Posterior vena cava (tissue), 2 donors: ENCODE data around the gene ERI3. TPM values are rescaled to one million over a fixed set of nuclear protein-coding genes. Genes with fewer than 3 reads are reported as not detected.

Experiments used
- DNase-seq: peaks from one replicate; pipeline ENCODE4 v3.0.0-alpha.2; 2020; ENCODE audit warnings: low spot score
- intact Hi-C, 2 donors: fragments of 100-400 bp; cut with DNase I; formaldehyde crosslinking; loops; one replicate each; pipeline versions ENCODE4 v1.14.1 to v1.14.2; 2022 to 2023
- total RNA-seq, 2 donors: library from RNA; stranded (reverse); fragmentation: NEBNext Ultra II Directional; extraction: Animal tissue kit (Norgen Biotek cat#: 25700); gene quantifications; one replicate each; pipeline ENCODE4 v1.2.1, GENCODE V29; 2021
- donor health status: DM: yes; HTN: yes; CAD: no.
- donor health status: DM: yes; HTN: yes; CAD: no.

Gene ERI3
- total RNA-seq, 2 donors from 2014 or later: 44.5 to 46.9 TPM

DNA sequence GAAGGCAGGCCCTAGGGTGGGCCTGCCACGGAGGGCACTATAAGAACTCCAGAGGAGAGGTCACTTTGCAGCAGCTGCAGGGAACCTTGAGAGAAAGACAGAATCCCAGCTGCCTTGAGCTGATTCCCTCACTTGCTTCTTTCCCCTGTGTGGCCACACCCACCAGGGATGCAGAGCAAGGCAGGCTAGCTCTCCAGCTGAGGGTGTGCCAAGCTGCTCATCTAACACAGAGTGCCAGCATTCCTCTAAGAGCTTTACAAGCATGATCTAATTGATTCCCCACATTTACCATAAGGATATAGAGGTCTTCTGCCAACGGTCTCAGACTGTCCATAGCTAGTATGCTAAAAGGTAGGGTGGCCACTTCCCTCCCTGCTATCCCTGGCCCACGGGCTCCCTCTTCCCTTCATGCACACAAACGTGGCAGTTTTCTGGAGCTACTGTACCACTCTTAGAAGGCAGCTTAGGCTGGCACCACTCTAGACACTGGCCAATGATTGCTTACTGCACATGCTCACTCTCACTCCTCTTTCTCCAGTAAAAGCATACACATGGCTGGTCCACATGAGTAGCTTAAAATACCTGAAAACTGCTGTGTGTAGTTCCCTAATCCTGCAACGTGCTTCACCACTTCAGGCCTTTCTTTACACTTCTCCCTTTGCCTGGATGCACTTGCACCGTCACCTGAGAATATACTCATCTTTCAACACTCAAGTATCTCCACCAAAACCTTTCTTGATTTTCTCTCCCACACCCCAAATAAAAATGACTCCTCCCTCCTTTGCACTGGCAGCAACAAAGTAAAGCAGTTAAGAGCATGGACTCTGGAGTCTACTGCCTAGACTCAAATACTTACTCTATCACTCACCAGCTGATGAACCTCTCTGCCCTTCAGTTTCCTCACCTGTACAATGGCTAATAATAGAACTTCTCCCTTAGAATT, 84.1 kb downstream of the ERI3 start:
- intact Hi-C loops: no loop called here
- DNase-seq: no peak

DNA sequence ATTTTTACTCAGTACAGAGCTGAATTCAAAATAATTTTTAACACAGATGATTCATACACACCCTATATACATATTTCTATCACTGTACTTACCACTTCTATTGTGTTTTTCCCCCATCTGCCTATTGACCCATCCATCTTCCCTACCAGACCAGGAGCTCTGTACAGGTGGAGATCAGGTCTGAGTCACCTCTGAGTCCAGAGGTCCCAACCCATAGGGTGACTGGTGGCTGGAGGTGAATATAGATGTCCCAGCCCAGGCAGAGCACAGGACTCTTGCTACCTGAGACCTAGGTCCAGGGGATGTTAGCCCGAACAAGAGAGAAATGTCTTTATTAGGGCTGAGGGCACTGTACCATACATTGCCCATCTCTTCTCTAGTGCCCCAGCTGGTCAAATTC, 87.0 kb downstream of the ERI3 start:
- intact Hi-C loops: no loop called here
- DNase-seq: no peak

DNA sequence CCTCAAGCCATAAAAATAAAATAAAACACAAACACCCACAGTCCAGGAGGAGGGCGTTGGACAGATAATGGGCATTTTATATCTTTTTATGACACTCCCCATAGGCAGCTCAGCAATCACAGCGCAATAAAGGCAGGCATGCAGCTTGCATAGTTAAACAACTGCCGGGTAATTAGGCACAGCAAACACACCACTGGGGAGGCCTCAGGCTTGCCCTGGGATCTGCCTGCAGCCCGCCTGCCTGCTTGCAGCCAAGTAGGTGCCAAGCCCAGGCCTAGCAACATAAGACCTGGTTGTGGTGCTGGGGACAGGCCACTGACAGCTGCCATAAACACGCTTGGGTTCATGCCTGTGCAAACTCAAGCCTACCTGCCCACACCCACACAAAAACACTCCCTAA, 87.6 kb downstream of the ERI3 start:
- intact Hi-C loops: no loop called here
- no peak for DNase-seq

DNA sequence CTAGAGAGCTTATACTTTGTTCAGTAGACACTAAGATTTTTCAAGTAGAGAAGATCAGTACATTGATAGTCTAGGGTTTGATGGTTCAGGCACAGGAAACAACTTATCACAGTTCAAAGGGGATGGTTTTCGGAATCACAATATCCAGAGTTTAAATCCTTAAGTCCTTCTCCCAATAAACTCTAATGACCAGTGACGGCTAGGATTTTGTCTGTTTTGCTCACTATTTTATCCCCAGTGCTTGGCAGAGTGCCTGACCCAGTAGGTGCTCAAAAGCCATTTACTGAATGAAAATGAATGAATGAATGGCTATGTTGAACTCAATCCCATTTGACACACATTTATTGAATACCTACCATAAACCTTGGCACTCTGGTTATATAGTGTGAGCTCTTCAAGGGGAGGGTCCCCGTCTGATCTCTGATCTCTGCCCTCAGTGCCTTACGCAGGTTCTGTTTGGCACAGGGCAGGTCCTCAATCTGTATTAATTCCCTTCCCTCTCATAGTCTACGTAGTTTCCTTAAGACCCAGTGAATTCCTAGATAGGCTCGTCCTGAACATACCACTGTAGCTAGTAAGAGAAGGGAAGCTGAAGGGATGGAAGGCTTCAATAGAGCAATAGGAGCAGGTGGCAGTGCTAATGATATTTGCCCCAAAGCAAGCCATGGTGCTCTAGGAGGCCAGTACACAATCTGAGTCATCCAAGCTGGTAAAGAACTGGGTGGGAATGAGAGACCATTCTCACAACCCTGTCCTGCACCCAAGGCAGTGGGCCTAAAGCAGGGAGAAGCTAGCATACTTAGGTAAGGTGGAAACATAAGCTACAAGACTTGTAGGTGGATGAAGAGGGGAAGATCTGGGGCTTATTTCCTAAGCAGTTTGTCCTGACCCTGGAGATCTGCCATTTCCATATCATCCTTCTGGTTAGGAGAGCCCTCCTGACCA, 88.4 kb downstream of the ERI3 start:
- intact Hi-C loops: no loop called here
- no peak for DNase-seq

DNA sequence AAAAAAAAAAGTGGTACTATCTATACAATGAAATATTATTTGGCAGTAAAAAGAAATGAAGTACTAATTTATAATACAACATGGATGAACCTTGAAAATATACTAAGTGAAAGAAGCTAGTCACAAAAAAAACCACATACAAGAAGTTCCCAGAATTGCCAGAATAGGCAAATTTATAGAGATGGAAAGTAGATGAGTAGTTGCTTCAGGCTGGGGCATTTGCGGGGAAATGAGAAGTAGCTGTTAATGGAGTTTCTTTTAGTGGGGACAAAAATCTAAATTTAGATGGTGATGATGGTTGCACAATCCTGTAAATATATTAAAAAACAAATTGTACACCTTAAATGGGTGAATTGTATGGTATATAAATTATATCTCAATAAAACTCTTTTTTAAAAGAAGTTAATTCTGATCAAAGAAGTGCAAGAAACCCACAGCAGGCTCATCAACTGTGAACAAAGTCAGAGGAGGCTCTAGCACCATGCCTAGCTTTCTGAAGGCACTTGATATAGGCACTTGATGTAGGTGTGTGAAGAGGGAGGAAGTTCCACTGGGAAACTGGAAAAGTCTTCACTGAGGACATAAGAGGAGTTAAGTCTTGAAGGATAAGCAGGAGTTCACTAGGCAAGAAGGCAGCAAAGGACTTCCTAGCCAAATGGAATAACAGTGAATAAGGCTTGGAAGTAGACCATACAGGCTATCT, 89.2 kb downstream of the ERI3 start:
- DNase-seq: no peak
- intact Hi-C loops: no loop called here

DNA sequence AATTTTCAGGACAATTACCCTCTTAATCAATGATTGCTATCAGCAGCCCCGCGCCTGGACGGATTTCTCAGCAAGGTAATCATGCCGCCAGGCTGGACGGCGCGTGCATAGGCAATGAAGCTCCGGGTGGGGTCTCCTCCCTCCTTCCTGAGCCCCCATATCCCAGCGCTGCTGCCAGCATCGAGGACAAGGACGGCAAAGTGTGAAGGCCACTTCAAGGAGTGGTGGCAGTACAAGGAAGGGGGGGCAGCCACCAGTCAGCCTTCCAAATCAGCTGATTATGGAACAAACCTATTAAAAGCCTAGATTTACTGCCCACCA, 90.6 kb downstream of the ERI3 start:
- intact Hi-C loops: loop anchor here in 1 of 2 donors (5.0 kb wide), 1 partner anchor 1078 kb away; the partner anchor contains the start of genes MUTYH and TOE1
- DNase-seq: no peak

DNA sequence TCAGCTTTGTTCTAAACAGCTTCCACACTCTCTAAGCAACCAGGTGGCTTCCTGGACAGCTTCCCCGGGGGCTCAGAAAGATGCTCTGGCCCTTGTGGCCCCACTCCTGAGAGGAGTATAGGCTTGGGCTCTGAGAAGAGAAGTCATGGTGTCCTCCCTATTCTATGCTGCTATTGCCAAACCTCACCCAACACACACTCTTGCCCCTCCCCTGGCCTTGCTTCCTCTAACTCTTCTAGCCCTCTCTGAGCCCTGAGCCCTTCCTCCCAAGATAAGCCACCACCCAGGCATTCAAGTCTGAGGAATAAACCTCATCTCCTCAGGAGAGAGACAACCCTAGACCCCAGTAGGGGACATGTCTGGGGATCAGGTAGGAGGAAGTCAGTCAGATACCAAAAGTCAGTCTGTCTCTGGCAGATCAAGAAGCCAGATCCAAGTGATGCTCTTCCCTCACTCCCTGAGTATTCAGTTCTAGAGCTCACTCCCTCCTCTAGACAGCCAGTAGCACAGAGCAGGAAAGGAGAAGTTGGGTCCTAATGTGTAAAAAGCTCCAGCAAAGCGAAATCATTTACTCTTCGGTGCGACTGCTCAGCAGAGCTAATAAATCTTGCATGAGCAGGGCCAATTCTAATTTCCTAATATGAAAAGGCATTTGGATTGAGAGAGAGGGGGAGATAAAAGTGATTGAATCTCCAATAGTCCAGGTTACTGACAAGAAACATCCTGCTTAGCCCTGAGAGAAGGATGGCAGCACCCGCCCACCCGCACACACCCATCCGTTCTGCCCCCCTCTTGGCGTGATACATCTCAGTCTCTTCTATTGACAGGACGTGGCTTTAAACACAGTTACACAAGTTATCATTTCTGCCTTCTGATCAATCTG, 91.2 kb downstream of the ERI3 start:
- intact Hi-C loops: loop anchor here in 1 of 2 donors (5.0 kb wide), 1 partner anchor 1078 kb away; the partner anchor contains the start of genes MUTYH and TOE1
- DNase-seq: no peak

DNA sequence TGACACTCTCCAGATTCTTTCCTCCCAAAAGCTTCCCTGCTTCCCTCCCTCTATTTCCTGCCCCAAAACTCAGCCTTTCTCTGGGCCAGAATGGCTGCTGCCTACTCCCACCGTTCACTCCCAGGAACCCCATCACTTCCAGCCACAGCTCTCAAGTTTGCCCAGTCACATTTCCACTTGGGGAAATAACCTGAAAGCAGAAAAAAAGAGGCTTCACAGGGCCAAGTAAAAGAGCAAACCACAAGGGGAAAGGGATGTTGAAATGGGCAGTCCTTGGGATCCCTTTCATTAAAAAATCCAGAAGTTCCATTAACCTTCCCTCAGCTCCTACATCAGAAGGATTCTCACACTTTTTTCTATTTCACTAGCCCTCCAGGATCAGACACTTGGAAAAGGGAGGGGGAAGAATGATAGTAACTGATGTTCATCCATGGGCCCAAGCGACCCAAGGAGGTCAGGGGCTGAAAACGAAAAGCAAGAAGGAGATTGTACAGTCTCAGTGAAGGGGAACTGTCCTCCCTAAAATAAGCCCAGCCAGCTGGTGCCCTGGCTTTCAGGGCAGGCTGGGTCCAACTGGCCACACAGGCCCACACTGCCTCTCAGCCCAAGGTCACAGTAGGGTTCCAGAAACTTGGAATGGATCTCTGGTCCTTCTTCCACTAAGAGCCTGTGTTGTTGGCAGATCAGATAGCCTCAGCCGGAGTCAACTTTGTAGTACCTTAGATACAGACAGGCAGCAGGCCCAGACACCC, 92.1 kb downstream of the ERI3 start:
- DNase-seq: no peak
- intact Hi-C loops: loop anchor here in 1 of 2 donors (5.0 kb wide), 1 partner anchor 1079 kb away; the partner anchor contains the start of genes MUTYH and TOE1

DNA sequence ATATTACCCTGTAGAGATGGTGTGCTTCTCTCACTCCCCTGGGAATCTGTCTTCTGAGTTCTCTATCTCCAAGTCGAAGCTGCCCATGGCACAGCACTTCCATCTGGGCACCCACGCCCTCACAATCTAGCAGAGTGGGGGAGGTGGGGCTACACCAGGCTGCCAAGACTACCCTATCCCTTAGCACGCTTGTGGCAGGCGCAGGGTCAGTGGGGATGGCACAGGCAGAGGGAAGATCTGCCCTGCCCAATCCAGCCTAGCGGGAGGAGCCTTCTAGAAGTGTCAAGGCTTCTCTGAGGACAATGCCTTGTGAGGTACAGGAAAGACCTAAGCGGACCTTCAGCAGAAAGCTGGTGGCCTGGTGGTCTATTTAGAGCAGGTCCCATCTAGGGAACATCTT, 92.6 kb downstream of the ERI3 start:
- no peak for DNase-seq
- intact Hi-C loops: loop anchor here in 1 of 2 donors (5.0 kb wide), 1 partner anchor 1080 kb away; the partner anchor contains the start of genes MUTYH and TOE1

DNA sequence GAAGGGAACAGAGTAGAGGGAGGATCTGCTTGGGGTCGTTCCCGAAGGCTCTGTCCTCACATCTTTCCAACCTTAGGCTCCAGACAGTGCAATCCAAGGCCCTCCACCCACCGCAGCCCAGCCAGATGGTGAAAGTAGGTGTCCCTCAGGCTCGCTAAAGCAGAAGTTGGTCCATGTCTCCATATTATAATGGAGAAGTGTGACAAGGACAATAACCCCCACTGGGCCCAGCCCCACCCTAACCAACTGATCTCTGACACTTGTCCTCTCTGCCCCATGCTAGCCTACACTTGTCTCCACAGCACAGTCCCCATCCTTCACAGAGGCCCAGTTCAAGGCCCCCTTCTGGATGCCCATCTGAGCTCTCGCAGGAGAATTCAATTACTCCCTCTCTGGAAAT, 93.1 kb downstream of the ERI3 start:
- no peak for DNase-seq
- intact Hi-C loops: loop anchor here in 1 of 2 donors (5.0 kb wide), 1 partner anchor 1080 kb away; the partner anchor contains the start of genes MUTYH and TOE1

DNA sequence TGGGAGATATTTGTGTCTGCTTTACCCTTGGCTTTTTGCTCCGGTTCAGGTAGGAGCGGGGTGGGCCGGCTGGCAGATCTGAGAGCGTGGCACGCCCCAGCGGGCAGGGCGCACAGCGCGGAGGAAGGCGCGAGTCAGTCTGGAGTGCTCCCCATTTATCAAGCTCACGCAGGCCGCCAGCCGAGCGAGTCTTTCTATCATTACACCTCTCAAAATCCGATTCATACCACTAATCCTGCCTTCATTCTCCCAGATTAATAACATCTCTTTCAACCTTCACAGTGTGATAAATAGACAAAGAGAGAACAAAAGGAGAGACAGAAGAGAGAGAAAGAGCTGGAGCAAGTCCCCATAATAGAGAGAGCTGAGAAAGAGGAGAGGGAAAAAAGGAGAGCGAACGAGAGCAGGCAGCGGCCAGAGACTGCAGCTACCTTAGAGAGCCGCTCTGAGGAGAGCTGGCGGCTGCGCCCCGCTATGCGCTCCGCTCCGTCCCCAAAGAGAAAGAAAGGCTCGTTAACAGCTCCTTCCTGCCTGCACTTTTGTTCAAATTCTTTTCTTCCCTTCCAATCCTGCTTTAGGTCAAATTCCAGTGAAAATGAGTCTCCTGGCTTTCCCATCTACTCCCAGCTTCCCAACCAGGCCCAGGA, 93.8 kb downstream of the ERI3 start:
- DNase-seq: no peak
- intact Hi-C loops: loop anchor here in 1 of 2 donors (5.0 kb wide), 1 partner anchor 1081 kb away; the partner anchor contains the start of genes MUTYH and TOE1

DNA sequence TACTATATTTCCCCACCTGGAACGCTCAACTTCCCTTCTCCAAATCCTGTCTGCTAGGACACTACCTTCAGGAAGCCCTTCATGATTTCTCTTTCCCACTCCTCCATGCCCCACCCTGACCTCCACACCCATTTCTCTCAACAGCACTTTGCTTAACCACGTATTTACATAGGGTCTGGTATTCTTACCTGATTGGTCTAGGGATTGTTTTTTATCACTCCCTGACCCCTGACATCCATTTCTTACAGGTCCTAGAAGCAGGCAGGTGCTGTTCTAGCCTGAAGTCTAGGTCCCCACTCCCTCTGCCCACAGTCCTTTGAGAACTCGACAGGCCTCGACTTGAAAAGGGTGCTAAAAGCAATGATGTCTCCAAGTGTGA, 94.3 kb downstream of the ERI3 start:
- intact Hi-C loops: loop anchor here in 1 of 2 donors (5.0 kb wide), 1 partner anchor 1082 kb away; the partner anchor contains the start of genes MUTYH and TOE1
- no peak for DNase-seq

DNA sequence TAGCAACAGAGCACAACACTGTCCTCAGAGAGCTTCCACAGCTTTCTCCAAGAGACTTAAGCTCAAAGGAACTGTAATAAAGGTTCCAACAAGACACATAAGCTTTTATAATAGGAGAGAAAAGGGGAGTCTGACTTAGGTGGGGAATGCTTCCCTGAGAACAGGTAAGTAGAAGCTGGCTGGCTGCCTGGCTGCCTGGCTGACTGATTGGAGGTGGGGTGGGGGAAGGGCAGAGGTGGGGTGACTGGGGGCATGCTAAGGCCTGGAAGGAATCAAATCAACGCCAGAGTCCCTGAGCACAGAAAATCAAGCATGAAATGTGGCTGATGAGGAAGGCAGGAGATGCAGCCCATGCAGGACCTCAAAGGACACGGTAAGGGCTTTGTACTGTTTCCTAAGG, 96.0 kb downstream of the ERI3 start:
- DNase-seq: no peak
- intact Hi-C loops: no loop called here

DNA sequence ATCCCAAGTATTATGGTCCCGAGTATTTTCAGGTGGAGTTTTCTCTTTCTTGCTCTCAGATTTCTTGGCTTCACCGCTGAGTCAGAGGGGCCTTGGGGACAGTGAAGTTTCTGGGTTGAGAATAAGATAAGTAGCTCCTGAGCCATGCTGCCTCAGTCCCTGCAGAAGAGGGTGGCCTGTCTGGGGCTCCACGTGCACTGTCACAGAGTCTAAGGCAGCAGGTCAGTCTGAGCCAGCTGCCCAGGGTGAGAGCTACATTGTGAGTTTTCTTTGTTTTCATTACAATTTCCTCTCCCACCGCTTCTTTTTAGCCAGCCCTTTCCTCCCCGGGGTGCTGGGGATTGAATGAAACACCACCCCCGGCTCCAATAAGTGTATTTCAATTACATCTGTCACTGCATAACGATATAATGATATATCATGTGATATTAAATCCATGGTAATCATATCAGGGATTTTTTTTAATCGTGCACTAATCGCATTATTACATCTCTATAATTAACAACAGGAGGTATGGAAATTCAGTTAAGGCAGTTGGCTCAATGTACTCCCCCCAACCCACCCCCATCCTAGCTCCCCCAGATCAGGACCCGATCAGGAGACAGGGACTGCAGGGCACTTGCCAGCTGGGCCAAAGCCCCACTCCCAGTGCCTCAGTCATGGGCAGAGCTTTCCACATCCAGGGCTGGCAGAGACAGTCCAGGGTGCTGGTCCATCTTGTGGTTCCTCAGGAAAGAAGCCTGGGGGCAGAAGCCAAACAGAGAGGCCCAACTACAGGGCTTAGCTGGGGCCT, 98.1 kb downstream of the ERI3 start:
- DNase-seq: no peak
- intact Hi-C loops: no loop called here

DNA sequence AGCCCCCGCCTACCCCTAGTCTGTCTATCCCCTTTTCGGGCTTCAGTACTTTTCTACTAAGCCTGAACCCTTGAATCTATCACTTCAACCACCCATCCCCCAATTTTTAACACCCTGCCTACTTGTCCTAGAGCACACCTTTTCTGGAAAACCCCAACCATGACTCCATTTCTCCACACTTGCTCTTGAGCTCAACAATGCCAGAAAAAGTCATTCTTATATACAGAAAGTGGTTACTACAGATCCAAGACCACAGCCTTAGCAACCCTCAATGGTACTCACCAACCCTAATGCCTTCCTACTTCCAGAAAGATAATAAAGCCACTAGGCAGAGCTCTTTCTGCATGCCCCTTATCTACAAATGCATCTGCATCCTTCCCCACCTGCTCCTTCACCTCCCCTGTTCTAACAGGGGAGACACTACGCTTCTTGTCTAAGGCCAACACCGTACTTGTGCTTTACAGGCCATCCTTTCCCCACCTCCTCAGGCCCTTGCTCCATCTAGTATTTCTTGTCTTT, 100.6 kb downstream of the ERI3 start:
- intact Hi-C loops: no loop called here
- no peak for DNase-seq
